ENCODE data around the gene GAP43. TPM values are rescaled to one million over a fixed set of nuclear protein-coding genes. Genes with fewer than 3 reads are reported as not detected.

GAP43 gene
- total and polyA plus RNA-seq, 7 donors = 0.60 to 18.9 (median 7.7) TPM; not detected in 1

DNA sequence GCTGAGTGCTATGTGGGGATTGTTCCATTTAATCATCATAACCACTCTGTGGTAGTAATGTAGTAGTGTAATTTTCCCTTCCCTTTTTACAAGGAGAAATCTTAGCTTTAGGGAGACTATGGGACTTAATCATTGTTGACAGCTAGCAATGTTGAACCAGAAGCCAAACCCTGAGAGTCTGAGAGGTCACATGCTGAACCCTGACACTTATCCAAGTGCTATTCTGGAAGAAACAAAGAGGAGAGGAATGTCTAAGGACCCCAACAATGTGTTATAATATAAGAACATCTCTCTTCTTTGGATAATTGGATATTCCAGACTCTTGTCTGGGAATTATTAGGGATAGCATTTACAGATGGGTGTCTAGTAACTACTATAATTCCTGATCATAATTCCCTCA is 58.4 kb downstream of the GAP43 start:
- no peaks in the 10 kb centered on the region for H3K9me3 ChIP-seq
- DNase-seq = no peak
- H3K27me3 ChIP-seq = no peaks in the 10 kb centered on the region
- H3K36me3 ChIP-seq = no peaks in the 10 kb centered on the region
- H3K27ac ChIP-seq = no peak overlapping the region
- H3K4me3 ChIP-seq = no peak overlapping the region
- TF ChIP-seq EP300 (IDR thresholded peaks at IDR 0.05) (no peak), POLR2AphosphoS5 (IDR thresholded peaks at IDR 0.05) (no peak), POLR2A (IDR thresholded peaks at IDR 0.05) (no peak)
- TF ChIP-seq, protein P1, sequence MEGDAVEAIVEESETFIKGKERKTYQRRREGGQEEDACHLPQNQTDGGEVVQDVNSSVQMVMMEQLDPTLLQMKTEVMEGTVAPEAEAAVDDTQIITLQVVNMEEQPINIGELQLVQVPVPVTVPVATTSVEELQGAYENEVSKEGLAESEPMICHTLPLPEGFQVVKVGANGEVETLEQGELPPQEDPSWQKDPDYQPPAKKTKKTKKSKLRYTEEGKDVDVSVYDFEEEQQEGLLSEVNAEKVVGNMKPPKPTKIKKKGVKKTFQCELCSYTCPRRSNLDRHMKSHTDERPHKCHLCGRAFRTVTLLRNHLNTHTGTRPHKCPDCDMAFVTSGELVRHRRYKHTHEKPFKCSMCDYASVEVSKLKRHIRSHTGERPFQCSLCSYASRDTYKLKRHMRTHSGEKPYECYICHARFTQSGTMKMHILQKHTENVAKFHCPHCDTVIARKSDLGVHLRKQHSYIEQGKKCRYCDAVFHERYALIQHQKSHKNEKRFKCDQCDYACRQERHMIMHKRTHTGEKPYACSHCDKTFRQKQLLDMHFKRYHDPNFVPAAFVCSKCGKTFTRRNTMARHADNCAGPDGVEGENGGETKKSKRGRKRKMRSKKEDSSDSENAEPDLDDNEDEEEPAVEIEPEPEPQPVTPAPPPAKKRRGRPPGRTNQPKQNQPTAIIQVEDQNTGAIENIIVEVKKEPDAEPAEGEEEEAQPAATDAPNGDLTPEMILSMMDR (IDR thresholded peaks at IDR 0.05) = no peak
- intact Hi-C loops (cut with DNase I) = no loop called here
- no peaks in the 10 kb centered on the region for H3K4me1 ChIP-seq

DNA sequence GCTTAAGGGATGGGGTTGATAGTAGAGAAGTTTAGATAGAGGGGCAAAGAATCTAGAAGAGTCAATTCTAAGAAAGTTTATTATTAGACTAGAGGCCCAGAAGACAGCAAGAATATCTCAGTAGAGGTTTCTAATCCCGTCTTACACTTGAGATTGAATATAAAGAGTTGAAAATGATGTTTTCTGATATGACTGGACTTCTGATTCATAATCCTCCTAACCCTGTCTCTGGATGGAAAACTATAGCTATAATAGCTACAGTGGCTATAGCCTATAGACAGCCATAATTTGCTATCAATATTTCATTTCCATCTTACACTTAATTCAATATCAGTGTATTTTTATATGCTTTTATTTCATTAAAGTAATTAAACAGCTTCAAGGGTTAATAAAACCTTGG is 60.0 kb downstream of the GAP43 start:
- Histone ChIP-seq H3K4me3 (no peak overlapping the region), H3K4me1 (no peaks in the 10 kb centered on the region), H3K9me3 (no peaks in the 10 kb centered on the region), H3K27ac (no peak overlapping the region), H3K27me3 (no peaks in the 10 kb centered on the region), H3K36me3 (no peaks in the 10 kb centered on the region)
- DNase-seq = no peak
- TF ChIP-seq, protein P1 (IDR thresholded peaks at IDR 0.05) = no peak
- no peak for TF ChIP-seq POLR2A (IDR thresholded peaks at IDR 0.05)
- intact Hi-C loops (cut with DNase I) = no loop called here
- 81 to 83% methylated on average over 1 of the region's 1 CpG for WGBS, 2 donors

DNA sequence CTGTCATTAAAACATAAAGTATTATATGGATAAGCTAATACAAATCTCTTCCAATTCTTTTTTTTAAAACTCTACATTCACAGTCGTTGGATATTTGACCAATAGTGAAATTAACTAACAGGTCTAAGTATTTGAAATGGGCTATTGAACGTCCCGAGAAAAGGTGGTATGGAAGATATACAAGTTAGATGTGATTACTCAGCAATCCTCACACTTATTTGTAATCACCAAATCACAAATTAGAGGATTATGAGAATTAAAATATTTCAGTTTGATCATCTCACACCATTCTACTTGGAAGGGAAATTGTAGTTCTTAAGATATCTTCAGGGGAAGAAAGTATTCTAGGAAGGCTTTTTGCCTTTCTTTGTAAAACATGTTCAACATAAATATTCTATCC is 60.5 kb downstream of the GAP43 start:
- Histone ChIP-seq H3K27ac (no peak overlapping the region), H3K4me1 (no peaks in the 10 kb centered on the region), H3K4me3 (no peak overlapping the region), H3K36me3 (no peaks in the 10 kb centered on the region), H3K9me3 (no peaks in the 10 kb centered on the region), H3K27me3 (no peaks in the 10 kb centered on the region)
- DNase-seq = no peak
- 84 to 88% methylated on average over 3 of the region's 3 CpGs for WGBS, 2 donors
- intact Hi-C loops (cut with DNase I) = no loop called here
- TF ChIP-seq EP300 (IDR thresholded peaks at IDR 0.05) = no peak
- no peak for TF ChIP-seq POLR2A (IDR thresholded peaks at IDR 0.05)
- TF ChIP-seq POLR2AphosphoS5 (IDR thresholded peaks at IDR 0.05) = no peak
- TF ChIP-seq, protein P1 (IDR thresholded peaks at IDR 0.05) = no peak

DNA sequence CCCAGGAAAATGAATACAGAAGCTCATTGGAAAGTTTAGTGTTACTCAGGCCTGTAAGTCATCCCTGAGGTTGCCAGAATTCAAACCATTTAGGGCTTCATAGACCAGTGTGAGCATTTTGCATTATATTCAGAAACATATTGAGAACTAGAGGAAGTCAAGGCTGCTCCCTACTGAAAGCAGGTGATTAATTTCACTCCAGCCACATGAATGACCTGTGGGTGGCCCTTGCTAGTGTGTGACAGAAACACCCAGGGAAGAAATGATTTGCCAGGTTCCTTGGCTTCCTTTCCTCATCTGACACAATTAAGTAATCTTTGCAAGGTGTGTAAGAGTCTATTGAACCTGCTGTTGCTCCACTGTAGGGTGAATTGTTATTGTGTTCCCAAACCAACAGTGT is 61.8 kb downstream of the GAP43 start:
- no peak for TF ChIP-seq EP300 (IDR thresholded peaks at IDR 0.05)
- no peak for TF ChIP-seq POLR2A (IDR thresholded peaks at IDR 0.05)
- TF ChIP-seq, protein P1 (IDR thresholded peaks at IDR 0.05) = no peak
- TF ChIP-seq POLR2AphosphoS5 (IDR thresholded peaks at IDR 0.05) = no peak
- Histone ChIP-seq H3K27me3 (no peaks in the 10 kb centered on the region), H3K36me3 (no peaks in the 10 kb centered on the region), H3K9me3 (no peaks in the 10 kb centered on the region), H3K4me1 (no peaks in the 10 kb centered on the region), H3K27ac (no peak overlapping the region), H3K4me3 (no peak overlapping the region)
- no peak for DNase-seq
- intact Hi-C loops (cut with DNase I) = no loop called here

DNA sequence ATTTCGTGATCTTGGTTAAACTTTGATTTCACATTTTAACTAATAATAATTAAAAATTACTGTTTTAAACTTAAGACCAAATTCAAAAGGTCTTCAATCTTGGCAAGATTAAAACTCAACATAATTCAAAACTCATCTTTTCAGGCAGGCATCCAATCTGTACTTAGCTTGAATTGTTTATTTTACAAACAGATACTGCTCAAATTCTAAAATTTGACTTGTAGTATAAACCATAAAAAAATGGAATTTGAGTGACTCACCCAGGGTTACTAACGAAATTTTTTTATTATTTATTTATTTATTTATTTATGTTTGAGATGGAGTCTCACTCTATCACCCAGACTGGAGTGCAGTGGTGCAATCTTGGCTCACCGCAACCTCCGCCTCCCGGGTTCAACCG is 64.4 kb downstream of the GAP43 start:
- WGBS, 2 donors = 84 to 87% methylated on average over 6 of the region's 6 CpGs
- H3K27ac ChIP-seq = no peak overlapping the region

More for the DNA sequence above, 64.4 kb downstream of the GAP43 start:
- intact Hi-C loops (cut with DNase I) = no loop called here
- Histone ChIP-seq H3K9me3 (no peaks in the 10 kb centered on the region), H3K36me3 (no peaks in the 10 kb centered on the region), H3K27me3 (no peaks in the 10 kb centered on the region), H3K4me1 (no peaks in the 10 kb centered on the region), H3K4me3 (no peak overlapping the region)
- DNase-seq = no peak
- TF ChIP-seq, protein P1 (IDR thresholded peaks at IDR 0.05) = no peak
- TF ChIP-seq EP300 (IDR thresholded peaks at IDR 0.05) = no peak
- TF ChIP-seq POLR2A (IDR thresholded peaks at IDR 0.05) = no peak
- TF ChIP-seq POLR2AphosphoS5 (IDR thresholded peaks at IDR 0.05) = no peak
